WTC11 (cell line): ENCODE measurements around the gene DNAH14.

Experiments used
- CTCF ChIP-seq: fragments of 200-600 bp; IDR thresholded peaks from 2 replicates; pipeline ENCODE4 v1.8.0; 2022; ENCODE audit warnings: antibody characterized with exemption
- ELF4 ChIP-seq: sonication (generic); formaldehyde crosslinking; IDR thresholded peaks from 2 replicates; pipeline ENCODE4 v1.8.1; 2022; ENCODE audit warnings: low read depth, mild to moderate bottlenecking, moderate library complexity, missing genetic modification reagents
- IRF1 ChIP-seq: sonication (generic); formaldehyde crosslinking; IDR thresholded peaks from 2 replicates; pipeline ENCODE4 v1.8.0; 2023; ENCODE audit warnings: missing genetic modification reagents

DNA sequence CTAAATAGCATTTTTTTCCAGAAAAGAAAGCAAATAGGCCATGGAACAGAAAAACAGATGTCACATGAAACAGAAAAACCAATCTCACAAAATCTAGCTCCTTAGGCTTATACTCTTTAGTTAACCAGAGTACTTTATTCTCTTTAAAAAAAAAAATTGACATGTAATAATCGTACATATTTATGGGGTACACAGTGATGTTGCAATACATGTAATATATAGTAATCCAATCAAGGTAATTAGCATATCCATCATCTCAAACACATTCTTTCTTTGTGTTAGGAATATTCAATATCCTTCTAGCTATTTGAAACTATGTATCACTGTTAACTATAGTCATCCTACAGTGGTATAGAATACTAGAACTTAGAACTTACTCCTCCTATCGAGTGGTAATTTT is 478.3 kb downstream of the DNAH14 start:
- TF ChIP-seq CTCF = no peak
- TF ChIP-seq ELF4 (CRISPR knock-in tag) = no peak
- no peak for TF ChIP-seq IRF1 (CRISPR knock-in tag)
